Stimulated activated naive CD4-positive, alpha-beta T cell treated with Interleukin-2 at 50 U/mL for 16 hours (primary cell): ENCODE data around the gene RASA4B.
"Not testable (repeated sequence)": the region's sequence is repeated elsewhere in the genome, so short reads cannot be mapped to it uniquely, and the experiment has no call there.

Experiments
- DNase-seq: peaks from one replicate; lab custom pipeline; 2025; lab: John Stamatoyannopoulos, UW

RASA4B gene

DNA sequence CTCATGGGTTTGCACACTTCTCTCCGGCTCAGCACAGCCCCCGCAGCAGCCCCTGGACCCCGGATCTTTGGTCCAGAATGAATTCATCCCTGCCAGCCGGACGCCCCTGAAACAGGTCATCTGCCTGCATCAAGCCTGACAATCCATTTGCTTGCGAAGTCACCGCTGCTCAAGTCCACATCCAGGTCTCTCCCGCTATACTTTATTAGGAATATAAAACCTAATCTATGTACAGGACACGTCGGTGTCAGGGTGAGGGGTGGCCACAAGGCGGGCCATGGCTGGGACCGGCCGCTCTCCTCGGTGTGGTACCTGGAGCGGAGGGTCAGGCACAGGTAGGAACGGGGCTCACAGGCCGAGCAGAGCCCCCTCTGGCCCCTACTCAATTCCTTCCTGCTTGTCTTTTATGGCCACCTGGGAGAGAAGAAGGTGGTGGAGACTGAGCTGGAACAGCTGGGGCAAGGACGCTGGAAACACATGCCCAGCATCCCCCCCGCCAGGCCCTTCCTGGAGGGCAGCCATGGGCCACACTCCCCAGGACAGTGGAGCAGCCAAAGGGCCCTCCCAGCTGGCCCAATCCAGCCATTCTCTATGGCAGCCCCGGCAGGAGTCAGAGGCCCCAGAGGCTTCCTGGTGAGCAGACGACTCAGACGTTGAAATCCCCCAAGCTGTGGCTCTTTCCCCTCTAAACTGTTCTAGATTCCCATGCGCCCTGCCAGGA is 44.1 kb downstream of the RASA4B start:
- DNase-seq = no peak

DNA sequence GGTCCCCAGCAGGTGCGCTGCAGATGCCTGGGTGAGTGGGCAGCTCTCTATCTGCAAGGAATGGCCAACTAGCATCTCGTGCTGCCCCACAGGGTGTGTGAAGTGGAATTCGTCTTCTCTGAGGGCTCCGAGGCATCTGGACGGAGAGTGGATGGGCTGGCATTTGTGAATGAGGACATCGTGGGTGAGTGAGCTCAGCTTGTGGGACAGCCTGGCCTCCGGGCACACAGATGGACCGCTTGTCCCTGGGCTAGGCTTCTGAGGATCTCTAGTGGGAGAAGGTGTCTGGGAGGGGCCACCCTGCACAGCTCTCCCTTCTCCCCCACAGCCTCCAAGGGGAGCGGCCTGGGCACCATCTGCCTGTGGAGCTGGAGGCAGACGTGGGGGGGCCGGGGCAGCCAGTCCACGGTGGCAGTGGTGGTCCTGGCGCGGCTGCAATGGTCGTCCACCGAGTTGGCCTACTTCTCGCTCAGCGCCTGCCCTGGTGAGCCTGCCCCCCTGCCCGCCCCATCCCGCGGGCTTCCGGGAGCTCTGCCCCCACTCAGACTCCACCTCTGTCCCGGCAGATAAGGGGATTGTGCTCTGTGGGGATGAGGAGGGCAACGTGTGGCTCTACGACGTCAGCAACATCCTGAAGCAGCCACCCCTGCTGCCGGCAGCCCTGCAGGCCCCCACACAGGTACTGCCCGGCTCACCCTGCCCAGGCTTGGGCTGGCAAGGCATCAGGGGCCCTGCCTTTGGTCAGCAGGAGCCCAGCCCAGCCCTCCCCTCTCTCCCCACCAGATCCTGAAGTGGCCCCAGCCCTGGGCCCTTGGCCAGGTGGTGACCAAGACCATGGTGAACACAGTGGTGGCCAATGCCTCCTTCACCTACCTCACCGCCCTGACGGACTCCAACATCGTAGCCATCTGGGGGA is 45.2 kb downstream of the RASA4B start:
- no peak for DNase-seq

GRCh38 chr7:102471791-102472125 is 45.8 kb downstream of the RASA4B start:
- DNase-seq = no peak

- DNase-seq = no peak
Measured at GRCh38 chr7:102469972-102470825, 47.4 kb downstream of the RASA4B start.

DNA sequence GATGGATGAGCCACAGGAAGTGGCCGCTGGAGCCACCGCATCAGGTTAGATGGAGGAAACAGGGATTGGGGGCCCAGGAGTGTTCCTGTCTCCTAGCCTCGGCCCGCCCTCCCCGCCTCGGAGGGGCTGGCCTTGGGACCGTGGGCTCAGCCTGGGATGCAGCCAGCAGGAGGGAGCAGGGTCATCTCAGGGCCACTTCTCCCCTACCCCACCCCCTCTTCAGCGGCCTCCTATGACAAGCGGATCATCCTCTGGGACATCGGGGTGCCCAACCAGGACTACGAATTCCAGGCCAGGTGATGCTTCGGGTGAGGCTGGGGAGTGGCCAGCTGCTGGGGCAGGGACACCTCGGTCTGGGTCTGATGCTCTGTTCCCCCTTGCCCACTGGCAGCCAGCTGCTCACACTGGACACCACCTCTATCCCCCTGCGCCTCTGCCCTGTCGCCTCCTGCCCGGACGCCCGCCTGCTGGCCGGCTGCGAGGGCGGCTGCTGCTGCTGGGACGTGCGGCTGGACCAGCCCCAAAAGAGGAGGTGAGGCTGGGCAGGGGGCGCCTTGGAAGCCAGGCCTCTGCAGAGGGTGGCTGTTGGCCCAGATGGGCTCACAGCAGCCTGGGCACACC is 48.1 kb downstream of the RASA4B start:
- no peak for DNase-seq

DNA sequence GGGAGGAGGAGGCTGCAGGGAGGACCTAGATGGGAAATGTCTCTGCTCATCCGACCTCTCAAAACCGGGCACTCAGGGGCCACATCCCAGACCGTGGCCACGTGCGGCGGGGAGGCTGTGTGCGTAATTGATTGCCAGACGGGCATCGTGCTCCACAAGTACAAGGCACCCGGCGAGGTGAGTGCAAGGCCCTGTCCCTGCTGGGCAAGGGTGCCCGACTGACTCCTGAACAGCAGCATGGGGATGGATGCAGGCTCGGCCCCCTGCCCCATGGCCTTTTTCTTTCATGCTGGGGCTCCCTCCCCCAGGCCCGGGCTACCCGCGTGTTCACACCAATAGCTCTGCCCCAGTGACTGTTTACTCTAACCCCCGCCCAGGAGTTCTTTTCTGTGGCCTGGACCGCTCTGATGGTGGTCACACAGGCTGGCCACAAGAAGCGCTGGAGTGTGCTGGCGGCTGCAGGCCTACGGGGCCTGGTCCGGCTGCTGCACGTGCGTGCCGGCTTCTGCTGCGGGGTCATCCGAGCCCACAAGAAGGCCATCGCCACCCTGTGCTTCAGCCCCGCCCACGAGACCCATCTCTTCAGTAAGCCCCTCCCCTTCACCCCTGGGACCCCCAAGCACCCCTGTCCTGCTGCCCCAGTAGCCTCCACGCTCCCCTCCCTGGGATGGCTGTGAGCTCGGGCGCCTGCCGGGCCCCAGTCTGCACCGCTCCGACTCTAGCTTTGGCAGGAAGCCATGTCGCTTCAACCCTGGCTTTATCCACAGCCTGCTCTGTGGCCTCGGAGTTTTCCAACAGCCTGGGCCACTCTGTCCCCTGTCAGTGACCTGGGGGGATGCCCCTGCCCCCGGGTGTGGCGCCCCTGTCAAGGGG is 48.9 kb downstream of the RASA4B start:
- DNase-seq = no peak

DNA sequence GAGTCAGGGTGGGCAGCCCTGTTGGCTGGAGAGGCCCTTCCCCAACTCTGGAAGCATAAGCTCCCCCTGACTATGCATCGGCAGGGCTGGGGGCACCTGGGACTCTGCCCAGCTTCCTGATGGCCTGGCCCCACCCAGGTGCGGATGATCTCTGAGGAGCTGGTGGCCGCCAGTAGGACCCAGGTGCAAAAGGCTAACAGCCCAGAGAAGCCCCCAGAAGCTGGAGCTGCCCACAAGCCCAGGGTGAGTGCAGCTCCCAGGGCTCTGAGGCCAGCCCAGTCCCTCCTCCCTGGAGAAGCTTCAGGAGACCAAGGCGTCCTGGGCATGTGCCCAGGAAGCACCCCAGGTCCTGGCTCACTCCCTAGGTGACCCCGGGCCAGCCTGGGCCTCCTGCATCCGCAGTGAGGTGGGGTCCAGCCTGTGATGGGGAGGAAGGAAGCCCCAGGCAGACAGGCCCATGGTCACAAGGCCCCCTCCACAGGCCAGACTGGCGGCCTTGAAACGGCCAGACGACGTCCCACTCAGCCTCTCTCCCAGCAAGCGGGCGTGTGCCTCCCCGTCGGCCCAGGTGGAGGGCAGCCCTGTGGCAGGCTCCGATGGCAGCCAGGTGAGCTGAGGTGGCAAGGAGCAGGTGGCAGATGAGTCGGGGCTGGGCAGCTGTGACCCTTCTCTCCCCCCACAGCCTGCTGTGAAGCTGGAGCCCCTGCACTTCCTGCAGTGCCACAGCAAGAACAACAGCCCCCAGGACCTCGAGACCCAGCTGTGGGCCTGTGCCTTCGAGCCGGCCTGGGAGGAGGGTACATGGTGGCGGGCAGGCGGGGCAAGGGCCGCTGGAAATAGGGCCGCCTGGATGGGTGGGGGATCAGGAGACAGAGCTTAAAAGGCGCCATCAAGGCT is 49.7 kb downstream of the RASA4B start:
- DNase-seq = no peak

DNA sequence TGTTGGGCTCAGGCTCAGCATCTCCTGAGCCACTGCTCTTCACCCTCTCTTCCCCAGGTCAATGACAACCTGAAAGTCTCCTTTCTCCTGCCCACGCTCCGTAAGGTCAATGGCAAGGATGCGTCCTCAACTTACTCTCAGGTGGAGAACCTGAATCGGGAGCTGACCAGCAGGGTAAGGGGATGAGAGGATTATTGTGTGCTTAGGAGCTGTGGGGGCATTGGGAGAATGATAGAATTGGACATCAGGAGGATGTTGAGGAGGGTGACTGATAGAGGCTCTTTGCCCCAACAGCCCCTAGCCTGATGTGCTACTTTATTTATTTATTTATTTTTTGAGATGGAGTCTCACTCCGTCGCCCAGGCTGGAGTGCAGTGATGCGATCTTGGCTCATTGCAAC is 51.5 kb downstream of the RASA4B start:
- no peak for DNase-seq

- peak; percentile 94 for DNase-seq
Measured at GRCh38 chr7:102464577-102465280, 52.8 kb downstream of the RASA4B start, which contains the start of the genes ALKBH4 and LRWD1. ALKBH4 (minus strand) TSS chr7:102464863; CDS start chr7:102464836, 27 bp downstream. LRWD1 (plus strand) TSS chr7:102464984; CDS start chr7:102465081, 97 bp downstream.

DNA sequence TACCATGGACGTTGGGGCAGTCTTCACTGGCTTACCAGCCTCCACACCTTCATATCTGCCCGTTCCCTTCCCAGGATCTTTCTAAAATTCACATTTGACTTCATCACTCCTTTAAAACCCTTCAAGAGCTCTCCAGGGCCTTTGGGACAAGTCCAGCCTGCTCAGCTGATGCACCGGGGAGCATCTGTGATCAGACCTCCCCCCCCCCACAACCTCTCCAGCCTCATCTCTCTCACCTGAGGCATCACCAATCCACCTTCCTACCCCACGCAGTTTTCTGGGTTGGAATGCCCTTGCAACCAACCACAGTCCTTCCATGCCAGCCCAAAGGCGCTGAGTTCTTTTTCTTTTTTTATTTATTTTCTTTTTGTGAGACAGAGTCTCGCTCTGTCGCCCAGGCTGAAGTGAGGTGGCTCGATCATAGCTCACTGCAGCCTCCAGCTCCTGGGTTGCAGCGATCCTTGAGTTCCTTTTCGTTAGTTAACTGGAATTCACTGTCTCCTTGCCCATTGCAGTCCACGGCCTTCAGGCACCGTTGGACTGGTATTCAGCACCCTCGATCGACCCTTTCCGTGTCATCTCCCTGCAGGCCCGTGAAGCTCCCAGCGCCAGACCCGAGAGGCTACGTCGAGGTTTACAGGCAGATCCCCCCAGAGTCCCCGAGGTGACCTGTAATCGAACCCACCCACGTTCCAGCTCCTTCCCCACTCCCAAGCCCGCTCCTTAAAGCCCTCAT is 53.6 kb downstream of the RASA4B start:
- DNase-seq = peak; percentile 16

DNA sequence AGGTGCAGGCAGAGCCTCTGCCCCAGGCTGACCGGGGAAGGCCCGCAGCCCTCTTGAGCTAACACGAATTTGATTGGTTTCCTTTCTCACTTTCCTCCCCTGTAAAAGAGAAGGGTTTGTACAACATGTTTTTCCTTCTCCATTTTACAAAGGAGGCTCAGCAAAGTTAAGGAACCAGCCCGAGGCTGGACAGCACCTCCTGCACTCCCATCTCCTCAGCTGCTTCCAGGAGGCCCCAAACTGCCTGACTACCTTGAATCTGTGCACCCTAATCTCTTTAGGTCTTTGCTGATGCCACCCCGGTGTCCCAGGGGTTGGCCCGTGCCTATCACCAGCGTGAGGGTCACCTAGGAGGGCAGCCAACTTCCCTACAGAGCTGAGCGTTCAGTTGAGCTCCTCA is 57.1 kb downstream of the RASA4B start:
- DNase-seq = no peak

- no peak for DNase-seq
Measured at GRCh38 chr7:102459221-102459844, 58.2 kb downstream of the RASA4B start.

DNA sequence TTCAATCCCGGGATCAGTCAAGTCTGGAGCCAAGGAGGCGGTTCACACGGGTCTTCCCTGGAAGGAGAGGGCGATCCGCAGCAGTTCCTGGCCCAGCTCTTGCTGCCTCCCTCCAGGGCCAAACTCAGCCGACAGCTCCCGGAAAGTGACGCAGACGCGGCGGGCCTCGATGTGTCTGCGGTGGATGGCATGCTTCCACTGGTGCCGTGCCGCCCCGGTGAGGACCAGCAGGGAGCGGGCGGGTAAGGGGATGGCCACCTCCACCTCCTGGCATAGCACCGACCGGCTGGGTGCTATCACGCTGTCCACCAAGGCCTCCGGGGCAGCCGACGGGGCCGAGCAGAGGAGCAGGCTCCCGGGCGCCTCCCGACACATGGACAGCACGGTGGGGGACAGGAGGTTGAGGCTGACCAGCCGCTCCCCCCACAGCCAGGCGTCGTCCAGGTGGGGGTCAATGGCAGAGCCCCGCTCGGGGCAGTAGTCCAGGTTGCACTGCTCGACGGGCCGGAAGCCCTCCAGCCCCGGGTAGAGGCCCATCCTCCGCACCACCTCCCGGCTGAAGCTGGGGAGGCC is 60.1 kb downstream of the RASA4B start:
- DNase-seq = no peak

GRCh38 chr7:102456327-102456726 is 61.2 kb downstream of the RASA4B start:
- DNase-seq = no peak

DNA sequence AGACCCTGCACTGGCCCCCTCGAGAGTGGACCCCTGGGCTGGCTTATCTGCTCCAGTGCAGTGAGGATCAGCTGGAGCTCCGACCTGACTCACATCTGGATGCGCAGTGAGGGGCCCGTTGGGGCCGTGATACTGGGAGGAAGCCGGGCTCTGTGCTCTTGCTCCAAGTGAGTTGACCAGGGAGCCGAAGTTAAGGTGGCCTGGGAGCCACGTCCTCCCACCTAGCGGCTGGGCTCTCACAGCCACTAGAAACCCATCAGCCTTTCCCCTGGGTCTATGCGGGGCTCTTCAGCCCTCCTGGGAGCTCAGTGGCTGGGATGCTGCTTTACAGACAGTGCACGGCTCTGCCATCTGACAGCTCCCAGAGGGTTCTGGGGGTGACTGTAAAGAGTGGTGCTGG is 62.0 kb downstream of the RASA4B start:
- no peak for DNase-seq

DNA sequence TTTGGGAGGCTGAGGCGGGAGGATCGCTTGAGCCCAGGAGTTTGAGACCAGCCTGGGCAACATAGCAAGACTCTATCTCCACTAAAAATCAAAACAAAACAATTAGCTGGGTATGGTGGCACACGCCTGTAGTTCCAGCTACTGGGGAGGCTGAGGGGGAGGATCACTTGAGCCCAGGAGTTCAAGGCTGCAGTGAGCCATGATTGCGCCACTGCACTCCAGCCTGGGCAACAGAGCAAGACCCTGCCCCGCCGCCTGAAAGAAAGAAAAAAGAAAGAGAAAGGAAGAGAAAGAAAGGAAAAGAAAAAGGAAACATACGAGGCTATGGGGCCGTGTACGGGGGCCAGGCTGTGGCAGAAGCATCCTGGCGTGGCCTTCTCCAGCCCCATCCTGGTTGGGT is 62.6 kb downstream of the RASA4B start:
- DNase-seq = not testable (repeated sequence)

DNA sequence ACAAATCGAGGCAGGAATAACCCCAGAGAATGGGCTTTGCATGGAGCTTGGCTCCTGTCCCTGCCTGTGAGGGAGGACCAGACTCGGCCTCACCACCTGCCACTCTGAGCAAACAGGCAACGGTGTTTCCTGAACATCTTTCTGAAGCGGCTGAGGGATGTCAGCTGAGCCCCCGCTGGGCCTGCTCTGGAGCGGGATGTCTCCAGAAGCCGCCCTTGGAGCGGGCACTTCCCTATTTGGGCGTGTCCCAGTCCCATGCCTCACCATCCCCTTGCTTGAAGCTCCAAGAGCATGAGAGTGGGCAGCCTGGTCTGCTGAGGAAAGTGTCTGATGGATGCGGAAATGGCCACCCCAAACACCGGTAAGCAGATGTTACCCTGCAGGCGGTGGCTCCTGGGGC is 63.1 kb downstream of the RASA4B start:
- DNase-seq = no peak

DNA sequence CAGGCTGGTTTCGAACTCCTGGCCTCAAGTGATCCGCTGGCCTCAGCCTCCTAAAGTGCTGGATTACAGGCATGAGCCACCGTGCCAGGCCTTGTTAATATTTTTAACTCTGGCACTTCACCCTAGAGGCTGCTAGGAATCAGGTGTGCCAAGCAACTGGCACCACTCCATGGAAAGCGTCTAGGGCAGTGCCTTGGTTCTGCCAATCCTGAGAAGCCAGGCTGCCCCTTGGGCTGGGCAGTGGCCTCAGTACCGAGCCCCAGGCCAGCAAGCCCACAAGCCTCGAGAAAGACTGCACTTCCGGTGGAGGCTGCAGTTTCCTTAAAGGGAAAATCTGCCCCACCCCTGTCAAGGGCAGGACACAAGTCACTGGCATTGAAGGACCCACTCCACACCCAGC is 64.3 kb downstream of the RASA4B start:
- no peak for DNase-seq
